Effector memory CD4-positive, alpha-beta T cell (primary cell): ENCODE data around the gene GAS6.
"Not testable (repeated sequence)": the region's sequence is repeated elsewhere in the genome, so short reads cannot be mapped to it uniquely, and the experiment has no call there.

Experiments
- DNase-seq, 3 donors: peaks; one replicate each; pipeline ENCODE4 v3.0.0-alpha.2; 2020
- H3K27ac ChIP-seq: 2 replicates; pipeline ENCODE4 v1.7.0; 2013; ENCODE audit warnings: mild to moderate bottlenecking, low read length, moderate library complexity; ENCODE audit not compliant: insufficient read depth, poor library complexity, severe bottlenecking
- H3K27me3 ChIP-seq: replicated peaks from 2 replicates; pipeline ENCODE4 v1.7.0; 2013; ENCODE audit warnings: mild to moderate bottlenecking, low read length; ENCODE audit not compliant: insufficient read depth, control insufficient read depth, poor library complexity, severe bottlenecking
- H3K36me3 ChIP-seq: 2 replicates; pipeline ENCODE4 v1.7.0; 2013; ENCODE audit warnings: mild to moderate bottlenecking, low read length, moderate library complexity; ENCODE audit not compliant: control insufficient read depth, insufficient read depth
- H3K4me1 ChIP-seq: 2 replicates; pipeline ENCODE4 v1.7.0; 2013; ENCODE audit warnings: low read length, mild to moderate bottlenecking; ENCODE audit not compliant: control insufficient read depth, insufficient read depth, poor library complexity, severe bottlenecking
- H3K4me3 ChIP-seq: 2 replicates; pipeline ENCODE4 v1.7.0; 2013; ENCODE audit warnings: low read length, low read depth, mild to moderate bottlenecking; ENCODE audit not compliant: insufficient read depth, poor library complexity, severe bottlenecking
- H3K9me3 ChIP-seq: 2 replicates; pipeline ENCODE4 v1.7.0; 2013; ENCODE audit warnings: mild to moderate bottlenecking, low read length, moderate library complexity; ENCODE audit not compliant: control insufficient read depth

Gene GAS6

GRCh38 chr13:113792886-113793717 lies 70.8 kb downstream of the GAS6 start:
- no peaks in the 10 kb centered on the region for H3K4me1 ChIP-seq
- no peak overlapping the region for H3K4me3 ChIP-seq
- H3K36me3 ChIP-seq: no peaks in the 10 kb centered on the region
- H3K27me3 ChIP-seq: no peaks in the 10 kb centered on the region
- no peaks in the 10 kb centered on the region for H3K9me3 ChIP-seq
- H3K27ac ChIP-seq: no peak overlapping the region
- DNase-seq: no peak

- H3K4me3 ChIP-seq: no peak overlapping the region
- no peaks in the 10 kb centered on the region for H3K9me3 ChIP-seq
- no peak overlapping the region for H3K27ac ChIP-seq
- no peaks in the 10 kb centered on the region for H3K36me3 ChIP-seq
- no peaks in the 10 kb centered on the region for H3K27me3 ChIP-seq
- no peak for DNase-seq
- H3K4me1 ChIP-seq: no peaks in the 10 kb centered on the region
Measured at GRCh38 chr13:113792236-113792770, 71.6 kb downstream of the GAS6 start.

- no peaks in the 10 kb centered on the region for H3K4me1 ChIP-seq
- no peaks in the 10 kb centered on the region for H3K36me3 ChIP-seq
- H3K4me3 ChIP-seq: no peak overlapping the region
- no peak overlapping the region for H3K27ac ChIP-seq
- H3K27me3 ChIP-seq: no peaks in the 10 kb centered on the region
- no peak for DNase-seq
- H3K9me3 ChIP-seq: no peaks in the 10 kb centered on the region
Measured at GRCh38 chr13:113791761-113792160, 72.1 kb downstream of the GAS6 start.

GRCh38 chr13:113791226-113791625 lies 72.7 kb downstream of the GAS6 start:
- Histone ChIP-seq H3K9me3 (no peaks in the 10 kb centered on the region), H3K27me3 (no peaks in the 10 kb centered on the region), H3K4me3 (no peak overlapping the region), H3K27ac (no peak overlapping the region), H3K4me1 (no peaks in the 10 kb centered on the region), H3K36me3 (no peaks in the 10 kb centered on the region)
- no peak for DNase-seq

- not testable (repeated sequence) for H3K27ac ChIP-seq, H3K27me3 ChIP-seq, H3K36me3 ChIP-seq, H3K9me3 ChIP-seq, H3K4me1 ChIP-seq, DNase-seq, H3K4me3 ChIP-seq
Measured at GRCh38 chr13:113789931-113790330, 73.9 kb downstream of the GAS6 start.

GRCh38 chr13:113789167-113789566 lies 74.7 kb downstream of the GAS6 start:
- no peaks in the 10 kb centered on the region for H3K4me1 ChIP-seq
- H3K9me3 ChIP-seq: no peaks in the 10 kb centered on the region
- DNase-seq: no peak
- no peaks in the 10 kb centered on the region for H3K36me3 ChIP-seq
- no peak overlapping the region for H3K4me3 ChIP-seq
- H3K27me3 ChIP-seq: no peaks in the 10 kb centered on the region
- H3K27ac ChIP-seq: no peak overlapping the region

- Histone ChIP-seq H3K36me3 (no peaks in the 10 kb centered on the region), H3K4me1 (no peaks in the 10 kb centered on the region), H3K27ac (no peak overlapping the region), H3K9me3 (no peaks in the 10 kb centered on the region), H3K4me3 (no peak overlapping the region), H3K27me3 (no peaks in the 10 kb centered on the region)
- no peak for DNase-seq
Measured at GRCh38 chr13:113788413-113789135, 75.3 kb downstream of the GAS6 start.

- Histone ChIP-seq H3K9me3 (no peaks in the 10 kb centered on the region), H3K27me3 (no peaks in the 10 kb centered on the region), H3K4me1 (no peaks in the 10 kb centered on the region), H3K27ac (no peak overlapping the region), H3K4me3 (no peak overlapping the region), H3K36me3 (no peaks in the 10 kb centered on the region)
- DNase-seq: no peak
Measured at GRCh38 chr13:113787694-113788093, 76.2 kb downstream of the GAS6 start.

GRCh38 chr13:113786262-113786841 lies 77.5 kb downstream of the GAS6 start:
- H3K4me1 ChIP-seq: no peaks in the 10 kb centered on the region
- no peaks in the 10 kb centered on the region for H3K9me3 ChIP-seq
- H3K27me3 ChIP-seq: no peaks in the 10 kb centered on the region
- H3K27ac ChIP-seq: no peak overlapping the region
- no peaks in the 10 kb centered on the region for H3K36me3 ChIP-seq
- DNase-seq: no peak
- H3K4me3 ChIP-seq: no peak overlapping the region
